Epithelial cell of proximal tubule (primary cell): ENCODE results near the gene RGS9. TPM values are rescaled to one million over a fixed set of nuclear protein-coding genes. Genes with fewer than 3 reads are reported as not detected.

Experiments used
- DNase-seq: peaks from one replicate; pipeline ENCODE4 v3.0.0-alpha.2; 2011; ENCODE audit warnings: low read depth
- H3K4me3 ChIP-seq: 2 replicates; pipeline ENCODE4 v1.5.1; 2011; ENCODE audit warnings: low read depth, mild to moderate bottlenecking, low read length
- total RNA-seq: library from RNA; depleted of rRNA; stranded (reverse); fragments of >200 nt; gene quantifications from 2 replicates; pipeline ENCODE4 v1.2.3, GENCODE V29; 2015
- TF ChIP-seq, protein P1 (sequence below): conservative IDR thresholded peaks from 2 replicates; pipeline ENCODE4 v1.5.1; 2012; ENCODE audit warnings: low read depth, mild to moderate bottlenecking, low read length

RGS9 gene
- total RNA-seq, 1 donor from 2014 or later = 5.2 TPM

DNA sequence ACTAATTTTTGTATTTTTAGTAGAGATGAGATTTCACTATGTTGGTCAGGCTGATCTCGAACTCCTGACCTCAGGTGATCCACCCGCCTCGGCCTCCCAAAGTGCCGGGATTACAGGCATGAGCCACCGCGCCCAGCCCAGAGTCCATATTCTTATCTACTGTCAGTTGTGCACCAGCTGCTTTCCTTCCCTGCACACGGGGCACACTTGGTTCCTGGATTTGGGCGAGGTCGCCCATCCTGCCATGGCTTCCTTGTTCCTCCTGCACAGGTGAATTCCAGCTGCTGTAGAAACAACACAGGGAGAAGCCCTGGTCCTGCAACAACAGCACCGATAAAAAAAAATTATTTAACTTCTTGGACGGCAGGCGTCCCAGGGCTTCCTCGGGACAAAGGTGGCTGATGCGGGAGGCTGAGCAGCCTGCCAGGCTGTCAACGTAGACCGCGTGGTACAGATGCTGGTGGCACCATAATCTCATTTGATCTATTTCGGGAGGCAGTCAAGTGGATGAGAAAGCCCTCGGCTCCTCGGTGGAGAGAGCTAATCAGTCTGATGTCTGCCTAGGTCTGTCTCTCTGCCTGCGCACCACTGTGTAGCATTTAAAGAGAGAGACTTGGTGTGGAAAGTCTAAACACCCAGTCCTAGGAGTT is 19.1 kb downstream of the RGS9 start:
- no peak for DNase-seq

DNA sequence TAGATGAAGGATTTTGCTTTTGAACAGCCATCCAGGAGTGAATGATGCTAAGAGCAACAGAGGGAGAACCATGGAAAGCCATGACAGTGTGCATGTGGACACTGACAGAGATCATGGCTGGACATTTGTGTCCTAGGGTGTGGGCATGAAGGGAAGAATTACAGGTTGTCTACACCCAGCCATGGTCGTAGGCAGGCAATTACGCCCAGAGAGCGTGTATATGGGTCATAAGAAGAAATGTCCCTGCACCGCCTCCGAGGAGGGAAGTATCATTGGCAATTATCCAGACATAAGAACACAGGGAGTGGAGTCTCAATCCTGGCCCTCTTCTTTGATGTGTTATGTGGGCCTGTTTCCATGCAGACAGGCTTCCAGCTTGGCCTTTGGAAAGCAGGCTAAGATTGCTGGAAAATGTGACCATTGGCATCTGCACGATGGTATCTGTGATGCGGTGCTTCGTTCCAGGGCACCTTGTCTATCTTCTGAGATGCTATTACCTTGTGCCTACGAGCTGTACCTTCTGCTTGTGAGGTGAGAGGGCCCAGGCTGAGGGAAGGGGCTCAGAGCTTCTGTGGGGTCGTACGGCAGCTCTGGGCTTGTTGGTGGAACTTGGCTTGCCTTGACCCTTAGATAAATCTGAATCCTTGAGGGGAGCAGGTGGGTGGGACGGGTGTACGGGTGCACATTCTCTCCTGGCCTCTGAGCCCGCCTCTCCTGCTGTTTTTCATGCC is 19.8 kb downstream of the RGS9 start:
- H3K4me3 ChIP-seq = no peak overlapping the region
- no peak for DNase-seq
- TF ChIP-seq, protein P1, sequence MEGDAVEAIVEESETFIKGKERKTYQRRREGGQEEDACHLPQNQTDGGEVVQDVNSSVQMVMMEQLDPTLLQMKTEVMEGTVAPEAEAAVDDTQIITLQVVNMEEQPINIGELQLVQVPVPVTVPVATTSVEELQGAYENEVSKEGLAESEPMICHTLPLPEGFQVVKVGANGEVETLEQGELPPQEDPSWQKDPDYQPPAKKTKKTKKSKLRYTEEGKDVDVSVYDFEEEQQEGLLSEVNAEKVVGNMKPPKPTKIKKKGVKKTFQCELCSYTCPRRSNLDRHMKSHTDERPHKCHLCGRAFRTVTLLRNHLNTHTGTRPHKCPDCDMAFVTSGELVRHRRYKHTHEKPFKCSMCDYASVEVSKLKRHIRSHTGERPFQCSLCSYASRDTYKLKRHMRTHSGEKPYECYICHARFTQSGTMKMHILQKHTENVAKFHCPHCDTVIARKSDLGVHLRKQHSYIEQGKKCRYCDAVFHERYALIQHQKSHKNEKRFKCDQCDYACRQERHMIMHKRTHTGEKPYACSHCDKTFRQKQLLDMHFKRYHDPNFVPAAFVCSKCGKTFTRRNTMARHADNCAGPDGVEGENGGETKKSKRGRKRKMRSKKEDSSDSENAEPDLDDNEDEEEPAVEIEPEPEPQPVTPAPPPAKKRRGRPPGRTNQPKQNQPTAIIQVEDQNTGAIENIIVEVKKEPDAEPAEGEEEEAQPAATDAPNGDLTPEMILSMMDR = no peak

More for the DNA sequence above, 19.1 kb downstream of the RGS9 start:
- TF ChIP-seq, protein P1 = no peak
- H3K4me3 ChIP-seq = no peak overlapping the region

DNA sequence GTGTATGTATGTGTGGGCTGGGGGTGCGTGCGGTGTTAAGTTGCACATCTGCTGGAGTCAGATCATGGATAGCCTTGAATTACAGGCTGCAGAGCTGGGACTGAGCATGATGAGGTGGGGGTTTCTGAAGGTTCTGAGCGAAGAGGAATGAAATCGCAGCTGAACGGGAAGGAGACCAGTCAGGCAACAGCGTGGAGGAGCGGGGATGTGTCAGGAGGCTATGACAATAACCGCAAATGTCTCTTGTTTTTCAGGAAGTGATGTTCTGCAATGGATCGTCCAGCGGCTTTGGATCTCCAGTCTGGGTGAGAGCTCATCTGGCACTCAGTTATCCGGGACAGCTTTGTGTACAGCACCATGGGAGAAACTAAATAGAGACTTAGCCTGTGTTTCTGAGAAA is 20.9 kb downstream of the RGS9 start:
- no peak for DNase-seq
- H3K4me3 ChIP-seq = no peak overlapping the region
- TF ChIP-seq, protein P1 = no peak

DNA sequence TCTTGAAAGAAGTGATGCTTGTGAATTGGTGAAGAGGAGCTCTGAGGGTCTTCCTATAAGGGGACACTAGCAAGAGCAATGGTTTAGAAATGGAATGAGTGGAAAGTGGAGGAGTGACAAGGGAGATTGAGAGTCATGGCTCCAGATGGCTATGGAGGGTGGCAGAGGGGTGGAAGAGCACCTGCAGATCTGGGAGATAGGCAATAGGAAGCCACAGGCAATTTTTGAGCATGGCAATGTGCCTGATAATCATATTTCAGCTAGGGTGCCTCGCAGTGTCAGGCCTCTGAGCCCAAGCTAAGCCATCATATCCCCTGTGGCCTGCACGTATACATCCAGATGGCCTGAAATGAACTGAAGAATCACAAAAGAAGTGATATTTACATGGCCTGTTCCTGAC is 21.5 kb downstream of the RGS9 start:
- no peak overlapping the region for H3K4me3 ChIP-seq
- TF ChIP-seq, protein P1 = no peak
- DNase-seq = no peak

DNA sequence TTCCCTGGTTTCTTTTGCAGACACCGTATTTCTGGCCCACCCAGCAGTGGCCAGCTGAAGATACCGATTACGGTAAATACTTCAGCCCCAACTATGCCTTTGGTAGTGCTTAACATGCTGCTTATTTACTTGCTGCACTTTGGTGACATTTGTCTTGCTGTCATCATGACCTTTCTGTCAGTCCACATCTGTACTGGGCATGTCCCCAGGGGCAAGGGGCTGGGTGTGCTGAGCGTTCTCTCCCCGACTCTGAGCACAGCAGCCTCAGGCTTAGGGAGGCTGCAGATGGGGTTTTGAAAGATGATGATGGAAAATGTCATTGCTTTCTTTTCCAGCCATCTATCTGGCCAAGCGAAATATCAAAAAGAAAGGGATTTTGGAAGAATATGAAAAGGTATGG is 23.3 kb downstream of the RGS9 start:
- H3K4me3 ChIP-seq = no peak overlapping the region
- no peak for DNase-seq
- TF ChIP-seq, protein P1 = no peak

DNA sequence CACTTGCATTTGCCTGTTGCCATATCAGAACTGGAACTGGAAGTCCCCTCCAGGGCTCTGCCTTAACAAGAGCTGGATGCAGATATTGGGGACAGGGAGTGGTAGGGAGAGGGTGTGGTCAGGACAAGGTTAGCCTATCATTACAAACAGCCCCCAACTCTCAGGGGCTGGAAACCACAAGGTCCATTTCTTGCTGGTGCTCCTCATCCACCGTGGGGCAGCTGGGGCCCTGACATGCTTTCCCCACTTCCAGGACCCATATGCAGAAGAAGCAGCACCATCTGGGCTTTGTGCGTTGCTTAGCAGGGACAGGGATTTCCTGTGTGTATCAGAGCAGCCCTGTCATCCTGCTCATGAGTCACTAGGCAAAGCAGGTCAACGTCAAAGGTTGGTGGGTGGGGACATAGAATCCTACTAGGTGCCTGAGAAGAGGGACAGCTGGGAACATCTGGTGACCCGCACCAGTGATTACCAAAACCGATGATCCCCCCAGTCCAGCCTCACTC is 26.9 kb downstream of the RGS9 start:
- H3K4me3 ChIP-seq = no peak overlapping the region
- DNase-seq = no peak

More for the DNA sequence above, 26.9 kb downstream of the RGS9 start:
- TF ChIP-seq, protein P1 = no peak
